Loucy (cell line): ENCODE data around the gene TMPRSS2.

Experiments used
- H2AFZ ChIP-seq: fragments of 200-600 bp; sonication (generic); 2 replicates; pipeline ENCODE4 v1.6.0; 2016; ENCODE audit warnings: antibody characterized with exemption, mild to moderate bottlenecking, low read length, moderate library complexity
- H3F3A ChIP-seq: fragments of 200-600 bp; 2 replicates; pipeline ENCODE4 v1.6.0; 2016; ENCODE audit warnings: antibody characterized with exemption, low read depth, mild to moderate bottlenecking
- H3K27me3 ChIP-seq: fragments of 200-600 bp; sonication (generic); 2 replicates; pipeline ENCODE4 v1.6.1; 2014; ENCODE audit warnings: low read length, mild to moderate bottlenecking; ENCODE audit not compliant: insufficient read depth, poor library complexity, severe bottlenecking
- H3K36me3 ChIP-seq: fragments of 200-600 bp; sonication (generic); 2 replicates; pipeline ENCODE4 v1.6.1; 2016; ENCODE audit warnings: low read length; ENCODE audit not compliant: insufficient read depth
- H3K4me1 ChIP-seq: fragments of 200-600 bp; sonication (generic); 2 replicates; pipeline ENCODE4 v1.5.1; 2014; ENCODE audit warnings: low read length, mild to moderate bottlenecking; ENCODE audit not compliant: insufficient read depth, poor library complexity, severe bottlenecking
- H3K4me2 ChIP-seq: fragments of 200-600 bp; sonication (generic); 2 replicates; pipeline ENCODE4 v1.6.0; 2014; ENCODE audit warnings: antibody characterized with exemption, low read length, low read depth, mild to moderate bottlenecking; ENCODE audit not compliant: poor library complexity, severe bottlenecking
- H3K4me3 ChIP-seq: fragments of 200-600 bp; sonication (generic); 2 replicates; pipeline ENCODE4 v1.5.1; 2014; ENCODE audit warnings: low read length, mild to moderate bottlenecking, mixed read lengths; ENCODE audit not compliant: poor library complexity, severe bottlenecking
- H3K79me2 ChIP-seq: fragments of 200-600 bp; sonication (generic); 2 replicates; pipeline ENCODE4 v1.6.1; 2014; ENCODE audit warnings: low read length; ENCODE audit not compliant: insufficient read depth
- H3K9ac ChIP-seq: fragments of 200-600 bp; sonication (generic); 2 replicates; pipeline ENCODE4 v1.6.0; 2014; ENCODE audit warnings: mild to moderate bottlenecking, low read depth, low read length, moderate library complexity; ENCODE audit not compliant: poor library complexity, severe bottlenecking
- H3K9me2 ChIP-seq: fragments of 200-600 bp; sonication (generic); replicated peaks from 2 replicates; pipeline ENCODE4 v1.6.1; 2016; ENCODE audit warnings: low read depth, low read length, mixed read lengths
- H3K9me3 ChIP-seq: fragments of 200-600 bp; sonication (generic); 2 replicates; pipeline ENCODE4 v1.6.1; 2014; ENCODE audit warnings: mild to moderate bottlenecking, antibody characterized with exemption, low read length, low read depth; ENCODE audit not compliant: insufficient read depth
- H4K20me1 ChIP-seq: fragments of 200-600 bp; sonication (generic); 2 replicates; pipeline ENCODE4 v1.6.0; 2014; ENCODE audit warnings: antibody characterized with exemption, low read length, mild to moderate bottlenecking; ENCODE audit not compliant: insufficient read depth, poor library complexity, severe bottlenecking
- EZH2phosphoT487 ChIP-seq: fragments of 200-600 bp; IDR thresholded peaks from 2 replicates; pipeline ENCODE4 v1.6.1; 2018; ENCODE audit warnings: antibody characterized with exemption, mild to moderate bottlenecking, moderate library complexity, borderline replicate concordance
- TF ChIP-seq, protein P1 (sequence below): fragments of 200-600 bp; sonication (generic); conservative IDR thresholded peaks from 2 replicates; pipeline ENCODE4 v1.5.1; 2014; ENCODE audit warnings: mild to moderate bottlenecking, antibody characterized with exemption, low read length

The TMPRSS2 gene

DNA sequence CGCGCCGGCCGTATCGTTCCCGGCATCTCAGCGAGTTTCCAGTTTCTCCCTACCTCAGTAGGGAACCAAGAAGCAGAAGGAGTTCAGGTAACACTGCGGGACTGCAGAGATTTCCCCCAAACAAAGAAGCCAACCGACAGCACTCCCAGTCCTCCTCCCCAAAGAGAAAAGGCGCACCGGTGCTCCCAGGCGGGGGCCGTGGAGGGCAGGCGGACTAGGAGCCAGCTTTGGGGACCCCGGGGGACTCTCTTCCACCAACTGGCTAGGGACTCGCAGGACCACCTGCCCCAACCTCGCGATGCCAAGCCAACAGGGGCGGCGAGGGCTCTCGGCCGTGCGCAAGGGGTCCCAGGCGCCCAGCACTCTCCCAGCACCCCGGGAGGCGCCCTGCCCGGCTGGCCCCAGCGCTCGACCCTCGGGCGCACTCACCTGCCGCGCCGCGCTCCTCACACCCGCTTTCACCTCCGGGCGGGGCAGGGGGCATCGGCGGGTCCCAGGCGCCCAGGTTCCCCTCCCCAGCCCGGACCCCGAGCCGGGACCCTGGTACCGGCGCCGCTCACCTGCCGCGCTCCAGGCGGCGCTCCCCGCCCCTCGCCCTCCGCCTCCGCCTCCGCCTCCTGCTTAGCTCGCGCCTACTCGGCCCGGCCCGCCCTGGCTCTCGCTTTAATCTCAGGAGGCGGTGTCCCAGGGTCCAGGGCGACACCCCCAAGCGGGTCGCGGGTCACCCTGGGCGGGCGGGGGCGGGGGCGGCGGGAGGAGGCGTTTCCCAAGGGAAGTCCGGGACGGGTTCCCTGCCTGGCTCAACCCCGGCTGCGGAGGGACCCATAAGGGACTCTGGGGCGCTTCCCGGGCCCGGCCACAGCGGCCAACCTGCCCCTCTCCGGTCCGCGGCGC is at the start of gene TMPRSS2:
Gene TMPRSS2 (minus strand): TSS at position 638 of the 894 bp plus-strand sequence. CDS start 10,025 bp downstream, outside the sequence.
- TF ChIP-seq EZH2phosphoT487: no peak
- TF ChIP-seq, protein P1, sequence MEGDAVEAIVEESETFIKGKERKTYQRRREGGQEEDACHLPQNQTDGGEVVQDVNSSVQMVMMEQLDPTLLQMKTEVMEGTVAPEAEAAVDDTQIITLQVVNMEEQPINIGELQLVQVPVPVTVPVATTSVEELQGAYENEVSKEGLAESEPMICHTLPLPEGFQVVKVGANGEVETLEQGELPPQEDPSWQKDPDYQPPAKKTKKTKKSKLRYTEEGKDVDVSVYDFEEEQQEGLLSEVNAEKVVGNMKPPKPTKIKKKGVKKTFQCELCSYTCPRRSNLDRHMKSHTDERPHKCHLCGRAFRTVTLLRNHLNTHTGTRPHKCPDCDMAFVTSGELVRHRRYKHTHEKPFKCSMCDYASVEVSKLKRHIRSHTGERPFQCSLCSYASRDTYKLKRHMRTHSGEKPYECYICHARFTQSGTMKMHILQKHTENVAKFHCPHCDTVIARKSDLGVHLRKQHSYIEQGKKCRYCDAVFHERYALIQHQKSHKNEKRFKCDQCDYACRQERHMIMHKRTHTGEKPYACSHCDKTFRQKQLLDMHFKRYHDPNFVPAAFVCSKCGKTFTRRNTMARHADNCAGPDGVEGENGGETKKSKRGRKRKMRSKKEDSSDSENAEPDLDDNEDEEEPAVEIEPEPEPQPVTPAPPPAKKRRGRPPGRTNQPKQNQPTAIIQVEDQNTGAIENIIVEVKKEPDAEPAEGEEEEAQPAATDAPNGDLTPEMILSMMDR: no peak
- H3K27me3 ChIP-seq: no peaks in the 10 kb centered on the region

DNA sequence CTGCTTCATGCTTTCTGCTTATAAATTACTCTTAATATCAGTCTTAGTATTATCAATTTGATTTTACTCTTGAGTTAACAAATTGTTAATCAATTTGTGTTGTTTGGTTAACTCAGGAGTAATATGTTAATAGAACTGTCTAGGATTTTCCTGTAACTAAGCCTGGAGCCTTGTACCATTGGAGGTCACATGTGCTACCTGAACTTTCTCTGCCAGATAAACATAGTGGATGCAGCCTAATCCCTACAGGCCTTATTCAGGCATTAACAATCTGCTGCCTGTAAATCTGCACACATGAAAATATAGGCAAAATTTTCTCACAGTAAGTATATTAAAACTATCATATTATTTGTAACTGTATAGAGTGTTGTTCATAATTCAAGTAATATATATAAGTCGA is 47.1 kb upstream of the TMPRSS2 start:
- TF ChIP-seq, protein P1: no peak
- TF ChIP-seq EZH2phosphoT487: no peak
- no peaks in the 10 kb centered on the region for H3K9me3 ChIP-seq
- H3K9me2 ChIP-seq: no peaks in the 10 kb centered on the region

More for the DNA sequence above, at the start of gene TMPRSS2:
- no peaks in the 10 kb centered on the region for H4K20me1 ChIP-seq
- H3K79me2 ChIP-seq: no peaks in the 10 kb centered on the region
- H3K9ac ChIP-seq: no peak within 1 kb of the TSS
- no peaks in the 10 kb centered on the region for H3K9me3 ChIP-seq
- no peaks in the 10 kb centered on the region for H3K36me3 ChIP-seq
- H3K9me2 ChIP-seq: no peaks in the 10 kb centered on the region
- H3K4me3 ChIP-seq: no peak within 1 kb of the TSS
- no peaks in the 10 kb centered on the region for H3K4me1 ChIP-seq
- no peaks in the 10 kb centered on the region for H3F3A ChIP-seq
- H3K4me2 ChIP-seq: no peak within 1 kb of the TSS
- no peak within 1 kb of the TSS for H2AFZ ChIP-seq

DNA sequence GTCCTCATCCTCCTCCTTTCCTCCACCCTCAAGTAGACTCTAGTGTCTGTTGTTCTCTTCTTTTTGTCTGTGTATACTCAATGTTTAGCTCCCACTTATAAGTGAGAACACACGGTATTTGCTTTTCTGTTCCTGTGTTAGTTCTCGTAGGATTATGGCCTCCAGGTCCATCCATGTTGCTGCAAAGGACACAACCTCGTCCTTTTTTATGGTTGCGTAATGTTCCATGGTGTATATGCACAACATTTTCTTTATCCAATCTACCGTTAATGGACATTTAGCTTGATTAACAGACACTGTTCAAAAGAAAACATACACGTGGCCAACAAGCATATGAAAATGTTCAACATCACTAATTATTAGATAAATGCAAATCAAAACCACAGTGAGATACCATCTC is 44.3 kb upstream of the TMPRSS2 start:
- no peak overlapping the region for H2AFZ ChIP-seq
- no peak overlapping the region for H3K4me3 ChIP-seq
- no peaks in the 10 kb centered on the region for H4K20me1 ChIP-seq
- no peaks in the 10 kb centered on the region for H3K36me3 ChIP-seq
- no peaks in the 10 kb centered on the region for H3K9me3 ChIP-seq
- no peak overlapping the region for H3K9ac ChIP-seq
- no peak for TF ChIP-seq EZH2phosphoT487
- TF ChIP-seq, protein P1: no peak
- no peaks in the 10 kb centered on the region for H3K9me2 ChIP-seq
- no peaks in the 10 kb centered on the region for H3K27me3 ChIP-seq
- no peaks in the 10 kb centered on the region for H3F3A ChIP-seq
- H3K79me2 ChIP-seq: no peaks in the 10 kb centered on the region
- no peaks in the 10 kb centered on the region for H3K4me1 ChIP-seq
- no peak overlapping the region for H3K4me2 ChIP-seq

More for the DNA sequence above, 47.1 kb upstream of the TMPRSS2 start:
- Histone ChIP-seq H3K4me3 (no peak overlapping the region), H3K79me2 (no peaks in the 10 kb centered on the region), H3K9ac (no peak overlapping the region), H2AFZ (no peak overlapping the region), H3K4me1 (no peaks in the 10 kb centered on the region), H3F3A (no peaks in the 10 kb centered on the region), H4K20me1 (no peaks in the 10 kb centered on the region), H3K36me3 (no peaks in the 10 kb centered on the region), H3K4me2 (no peak overlapping the region), H3K27me3 (no peaks in the 10 kb centered on the region)
